ENCODE results near the gene MESD.

MESD gene

GRCh38 chr15:81014446-81015093, 25.0 kb upstream of the MESD start:
- TF ChIP-seq, protein P1, sequence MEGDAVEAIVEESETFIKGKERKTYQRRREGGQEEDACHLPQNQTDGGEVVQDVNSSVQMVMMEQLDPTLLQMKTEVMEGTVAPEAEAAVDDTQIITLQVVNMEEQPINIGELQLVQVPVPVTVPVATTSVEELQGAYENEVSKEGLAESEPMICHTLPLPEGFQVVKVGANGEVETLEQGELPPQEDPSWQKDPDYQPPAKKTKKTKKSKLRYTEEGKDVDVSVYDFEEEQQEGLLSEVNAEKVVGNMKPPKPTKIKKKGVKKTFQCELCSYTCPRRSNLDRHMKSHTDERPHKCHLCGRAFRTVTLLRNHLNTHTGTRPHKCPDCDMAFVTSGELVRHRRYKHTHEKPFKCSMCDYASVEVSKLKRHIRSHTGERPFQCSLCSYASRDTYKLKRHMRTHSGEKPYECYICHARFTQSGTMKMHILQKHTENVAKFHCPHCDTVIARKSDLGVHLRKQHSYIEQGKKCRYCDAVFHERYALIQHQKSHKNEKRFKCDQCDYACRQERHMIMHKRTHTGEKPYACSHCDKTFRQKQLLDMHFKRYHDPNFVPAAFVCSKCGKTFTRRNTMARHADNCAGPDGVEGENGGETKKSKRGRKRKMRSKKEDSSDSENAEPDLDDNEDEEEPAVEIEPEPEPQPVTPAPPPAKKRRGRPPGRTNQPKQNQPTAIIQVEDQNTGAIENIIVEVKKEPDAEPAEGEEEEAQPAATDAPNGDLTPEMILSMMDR (IDR thresholded peaks at IDR 0.05; ENCODE audit: control insufficient read depth, insufficient read depth, low read depth, low read length, missing control alignments): no peak
- no peak for DNase-seq (ENCODE audit: low read depth)

GRCh38 chr15:81013396-81013929, 23.8 kb upstream of the MESD start:
- DNase-seq (ENCODE audit: low read depth): no peak
- TF ChIP-seq, protein P1 (IDR thresholded peaks at IDR 0.05; ENCODE audit: control insufficient read depth, insufficient read depth, low read depth, low read length, missing control alignments): no peak

More at GRCh38 chr15:81014446-81015093, 25.0 kb upstream of the MESD start:
- H3K4me3 ChIP-seq (ENCODE audit: control insufficient read depth, low read depth, low read length): no peak overlapping the region

GRCh38 chr15:81012588-81012987, 23.0 kb upstream of the MESD start:
- DNase-seq (ENCODE audit: low read depth): no peak
- H3K4me3 ChIP-seq (ENCODE audit: control insufficient read depth, low read depth, low read length): no peak overlapping the region
- TF ChIP-seq, protein P1 (IDR thresholded peaks at IDR 0.05; ENCODE audit: control insufficient read depth, insufficient read depth, low read depth, low read length, missing control alignments): no peak

More at GRCh38 chr15:81013396-81013929, 23.8 kb upstream of the MESD start:
- no peak overlapping the region for H3K4me3 ChIP-seq (ENCODE audit: control insufficient read depth, low read depth, low read length)

DNA sequence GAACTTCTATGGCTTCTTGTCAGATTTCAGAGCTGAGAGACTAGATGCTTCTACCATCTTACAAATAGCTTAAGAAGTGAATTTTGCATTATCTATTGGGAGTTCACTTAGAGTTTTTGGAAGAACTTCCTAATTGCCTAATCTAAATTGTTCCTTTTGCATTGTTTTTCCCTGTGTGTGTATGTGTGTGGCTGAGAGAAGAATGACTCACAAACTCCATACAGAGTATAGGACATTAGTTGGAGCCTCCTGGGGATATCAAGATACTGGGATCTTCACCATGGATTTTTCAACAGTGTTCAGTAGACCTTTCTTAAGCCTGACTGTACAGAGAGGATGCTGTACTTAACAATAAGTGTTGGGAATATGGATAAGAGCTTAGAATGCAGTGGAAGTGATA, 22.0 kb upstream of the MESD start:
- H3K4me3 ChIP-seq (ENCODE audit: control insufficient read depth, low read depth, low read length): no peak overlapping the region
- no peak for DNase-seq (ENCODE audit: low read depth)
- TF ChIP-seq, protein P1 (IDR thresholded peaks at IDR 0.05; ENCODE audit: control insufficient read depth, insufficient read depth, low read depth, low read length, missing control alignments): no peak

- TF ChIP-seq, protein P1 (IDR thresholded peaks at IDR 0.05; ENCODE audit: control insufficient read depth, insufficient read depth, low read depth, low read length, missing control alignments): no peak
- H3K4me3 ChIP-seq (ENCODE audit: control insufficient read depth, low read depth, low read length): no peak overlapping the region
- no peak for DNase-seq (ENCODE audit: low read depth)
These were observed 20.5 kb upstream of the MESD start for GRCh38 chr15:81010086-81010485.

GRCh38 chr15:81008312-81008711, 18.7 kb upstream of the MESD start:
- no peak for DNase-seq (ENCODE audit: low read depth)
- TF ChIP-seq, protein P1 (IDR thresholded peaks at IDR 0.05; ENCODE audit: control insufficient read depth, insufficient read depth, low read depth, low read length, missing control alignments): no peak
- no peak overlapping the region for H3K4me3 ChIP-seq (ENCODE audit: control insufficient read depth, low read depth, low read length)
